Measurements from ENCODE around the gene SRRM3. TPM values are rescaled to one million over a fixed set of nuclear protein-coding genes. Genes with fewer than 3 reads are reported as not detected.
A peak's percentile ranks its signal among the peaks of the same experiment; 100 is the strongest.
"Not testable (repeated sequence)": the region's sequence is repeated elsewhere in the genome, so short reads cannot be mapped to it uniquely, and the experiment has no call there.

The SRRM3 gene
- total RNA-seq, result 1.3 and 3.3 TPM in 2 replicates

DNA sequence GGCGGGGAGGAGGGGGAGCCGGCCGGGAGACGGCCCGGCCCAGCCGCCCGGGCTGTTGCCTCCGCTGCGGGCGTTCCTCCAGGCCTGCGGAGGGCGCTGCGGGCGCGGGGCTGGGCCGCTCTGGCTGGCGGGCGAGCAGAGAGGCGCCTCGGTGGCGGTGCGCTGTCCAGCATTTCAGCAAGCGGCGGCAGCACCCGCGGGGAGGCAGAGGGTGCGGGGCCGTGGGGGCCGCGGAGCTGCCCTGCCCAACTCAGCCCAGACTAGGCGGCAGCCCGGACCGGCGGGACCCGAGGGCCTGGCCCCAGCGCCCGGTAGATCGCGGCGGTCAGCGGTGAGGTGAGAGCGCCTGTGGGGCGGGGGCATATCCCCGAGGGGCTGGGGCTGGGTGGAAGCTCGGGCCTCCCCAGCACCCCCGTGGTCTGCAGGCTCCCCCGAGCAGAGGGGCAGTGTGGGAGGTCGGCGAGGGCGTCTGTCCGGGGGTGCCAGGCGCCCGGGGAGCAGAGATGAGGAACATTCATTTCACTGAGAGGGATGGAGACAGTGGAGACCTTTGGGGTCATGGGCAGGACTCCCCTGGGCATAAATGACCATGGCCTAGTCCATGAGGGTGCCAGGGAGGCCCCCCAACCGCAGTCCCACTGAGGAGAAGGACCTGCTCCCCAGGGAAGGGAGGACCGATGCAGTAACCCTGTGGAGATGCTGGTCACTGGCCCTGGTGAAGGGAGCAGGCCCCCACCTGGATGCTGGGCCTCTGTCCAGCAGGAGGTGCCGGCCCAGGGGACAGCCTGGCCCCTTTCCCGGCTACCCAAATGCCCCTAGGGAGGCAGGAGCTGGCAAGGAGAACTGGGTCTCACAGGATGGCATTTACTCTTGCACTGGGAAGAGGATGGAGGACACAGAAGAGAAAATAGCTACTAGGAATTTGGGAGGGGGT is at the start of gene SRRM3:
TSS of gene SRRM3 (plus strand) at position 165 of the 934 bp plus-strand sequence. CDS start 33,171 bp downstream, outside the sequence.
- peak; percentile 45 to 77 for DNase-seq (ENCODE audit: low read depth in 2 of 2)

DNA sequence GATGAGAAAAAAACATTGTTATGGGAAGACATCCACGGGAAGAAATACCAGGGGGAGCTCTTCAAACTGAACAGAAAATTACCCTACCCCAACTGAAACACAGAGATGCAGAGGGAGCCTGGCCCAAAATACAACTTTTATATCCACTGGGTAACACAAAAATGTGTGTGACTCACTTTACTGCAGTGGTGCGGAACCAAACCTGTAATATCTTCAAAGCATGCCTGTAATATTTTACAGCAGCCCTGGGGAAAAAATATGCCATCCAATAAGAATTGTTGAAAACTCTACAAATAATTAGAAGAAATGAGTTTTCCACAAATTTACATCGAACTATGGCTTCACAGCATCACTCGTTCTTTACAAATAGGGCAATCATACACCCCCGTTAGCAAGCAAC is 49.8 kb upstream of the SRRM3 start:
- no peak for DNase-seq (ENCODE audit: low read depth in 2 of 2)

DNA sequence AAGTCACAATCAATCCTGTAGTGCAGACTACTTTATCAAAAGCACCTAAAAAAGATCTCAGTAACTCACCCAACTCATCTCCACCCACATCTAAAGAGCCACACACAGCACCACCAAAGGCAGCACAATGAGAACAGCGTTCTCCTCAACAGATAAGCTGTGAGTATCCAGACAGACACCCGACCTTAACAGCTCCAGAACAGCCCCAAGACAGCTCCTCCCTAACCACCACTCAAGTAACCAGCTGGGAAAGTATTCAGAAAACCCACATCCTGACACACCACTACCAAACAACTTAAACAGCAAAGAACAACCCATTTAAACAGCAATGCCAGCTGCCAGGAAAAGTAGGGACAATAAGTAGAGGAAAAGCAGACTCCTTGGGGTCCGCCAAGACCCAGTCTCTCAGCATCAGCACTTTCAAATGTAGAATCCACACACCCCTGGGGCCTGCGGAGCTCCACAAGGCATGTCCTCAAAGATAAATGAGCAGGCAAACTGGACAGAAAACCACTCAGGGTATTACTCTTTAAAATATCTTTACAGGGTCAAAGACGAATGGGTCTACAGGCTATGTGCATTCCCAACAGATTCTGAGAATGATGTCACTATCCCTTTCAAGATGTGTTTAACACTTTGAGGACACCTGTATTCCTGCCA is 48.0 kb upstream of the SRRM3 start:
- DNase-seq (ENCODE audit: low read depth in 2 of 2), result not testable (repeated sequence)

- DNase-seq (ENCODE audit: low read depth in 2 of 2), result no peak
Measured at GRCh38 chr7:76155938-76156337, 45.8 kb upstream of the SRRM3 start.

- DNase-seq (ENCODE audit: low read depth in 2 of 2), result not testable (repeated sequence)
Measured at GRCh38 chr7:76156992-76157685, 44.6 kb upstream of the SRRM3 start.

- not testable (repeated sequence) for DNase-seq (ENCODE audit: low read depth in 2 of 2)
Measured at GRCh38 chr7:76158416-76158815, 43.3 kb upstream of the SRRM3 start.

DNA sequence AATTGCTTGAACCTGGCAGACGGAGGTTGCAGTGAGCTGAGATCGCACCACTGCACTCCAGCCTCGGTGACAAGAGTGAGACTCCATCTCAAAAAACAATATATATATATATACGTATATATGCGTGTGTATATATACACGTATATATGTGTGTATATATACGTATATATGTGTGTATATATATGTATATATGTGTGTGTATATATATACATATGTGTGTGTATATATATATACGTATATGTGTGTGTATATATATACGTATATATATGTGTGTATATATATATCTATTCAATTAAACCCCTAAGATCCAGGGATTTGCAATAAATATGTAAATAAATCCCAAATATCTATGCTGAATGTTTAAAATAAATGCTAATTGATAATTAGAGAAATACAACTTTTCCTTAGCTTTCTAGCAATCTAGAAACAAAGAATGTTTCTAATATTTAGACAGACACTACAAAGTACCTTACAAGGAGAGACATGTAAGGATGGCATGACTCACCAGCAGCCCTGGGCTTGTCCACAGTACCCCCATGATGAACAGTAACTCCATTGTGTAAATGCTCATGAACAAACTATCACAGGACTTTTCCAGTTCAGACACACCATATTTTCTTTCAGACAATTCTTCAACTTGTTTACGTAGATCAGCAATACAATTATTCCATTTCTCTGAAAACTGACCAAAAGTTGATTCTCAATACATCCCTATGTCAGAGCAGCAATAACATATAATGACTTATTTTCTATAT is 39.1 kb upstream of the SRRM3 start:
- not testable (repeated sequence) for DNase-seq (ENCODE audit: low read depth in 2 of 2)

DNA sequence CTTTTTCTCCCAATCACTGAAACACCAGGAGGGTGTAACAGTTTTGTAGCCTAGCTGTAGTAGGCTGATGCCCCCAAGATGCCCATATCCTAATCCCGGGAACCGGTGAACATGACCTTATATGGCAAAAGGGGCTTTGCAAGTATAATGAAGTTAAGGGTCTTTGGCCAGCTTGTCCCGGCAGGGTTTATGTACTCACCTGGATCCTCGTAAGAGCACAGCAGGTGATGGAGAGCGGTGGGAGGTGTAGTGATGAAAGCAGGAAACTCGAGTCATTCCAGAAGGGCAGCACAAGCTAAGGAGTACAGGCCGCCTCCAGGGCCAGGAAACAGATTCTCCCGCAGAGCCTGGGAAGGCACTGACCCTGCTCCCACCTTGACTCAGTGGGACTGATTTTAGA is 37.9 kb upstream of the SRRM3 start:
- not testable (repeated sequence) for DNase-seq (ENCODE audit: low read depth in 2 of 2)

DNA sequence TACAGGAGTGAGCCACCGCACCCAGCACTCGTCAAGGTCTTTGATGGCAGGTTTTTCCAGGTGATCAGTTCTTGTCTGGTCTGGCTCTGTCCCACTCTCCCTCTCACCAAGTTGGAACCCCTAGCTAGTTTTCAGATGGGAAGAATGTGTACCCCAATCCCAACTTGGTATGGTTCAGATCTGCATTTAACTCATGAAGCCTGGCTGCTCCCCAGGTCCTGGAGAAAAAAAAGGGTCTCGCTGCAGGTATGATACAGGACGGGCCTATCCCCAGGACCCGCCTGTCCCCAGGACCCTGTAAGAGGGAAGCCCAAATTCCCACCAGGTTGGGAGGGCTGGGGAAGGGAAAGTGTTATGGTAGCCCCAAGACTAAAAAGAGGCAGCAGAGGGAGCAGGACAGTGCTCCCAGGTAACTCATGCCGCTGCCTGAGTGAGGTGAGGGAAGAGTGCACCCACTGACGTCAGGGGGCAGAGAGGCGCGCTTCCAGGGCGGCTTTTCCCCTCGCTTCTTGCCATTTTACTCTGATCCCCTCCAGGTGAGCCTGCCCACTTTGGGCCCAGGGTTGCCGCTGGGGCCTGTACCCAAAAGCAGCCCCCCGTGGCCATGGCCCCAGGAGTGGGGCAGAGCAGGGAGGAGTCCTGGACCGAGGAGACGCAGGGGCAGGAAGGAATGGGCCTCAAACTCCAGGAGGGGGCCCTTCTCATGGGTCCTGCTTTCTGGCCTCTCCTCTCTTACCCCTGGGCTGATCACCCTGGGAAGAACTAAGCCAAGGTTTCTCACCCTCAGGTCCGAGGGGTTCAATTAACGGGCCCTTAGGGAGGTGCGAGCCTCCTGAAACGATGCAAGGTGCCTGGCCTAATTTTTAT is 36.4 kb upstream of the SRRM3 start:
- no peak for DNase-seq (ENCODE audit: low read depth in 2 of 2)

DNA sequence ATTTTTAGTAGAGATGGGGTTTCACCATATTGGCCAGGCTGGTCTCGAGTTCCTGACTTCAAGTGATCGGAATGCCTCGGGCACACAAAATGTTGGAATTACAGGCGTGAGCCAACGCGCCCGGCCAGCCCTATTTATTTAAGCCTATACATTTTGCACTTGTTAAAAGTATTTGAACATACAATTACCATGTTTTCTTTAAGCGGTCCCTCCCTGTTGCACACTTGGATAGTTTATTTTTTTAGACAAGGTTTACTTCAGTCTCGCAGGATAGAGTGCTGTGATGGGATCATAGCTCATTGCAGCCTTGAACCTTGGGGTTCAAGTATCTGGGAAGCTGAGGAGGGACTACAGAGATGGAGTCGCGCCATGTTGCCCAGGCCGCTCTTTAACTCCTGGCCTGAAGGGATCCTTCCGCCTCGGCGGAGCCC is 35.7 kb upstream of the SRRM3 start:
- DNase-seq (ENCODE audit: low read depth in 2 of 2), result no peak

- DNase-seq (ENCODE audit: low read depth in 2 of 2), result peak; percentile 92 to 97
Measured at GRCh38 chr7:76166404-76167255, 35.1 kb upstream of the SRRM3 start.

DNA sequence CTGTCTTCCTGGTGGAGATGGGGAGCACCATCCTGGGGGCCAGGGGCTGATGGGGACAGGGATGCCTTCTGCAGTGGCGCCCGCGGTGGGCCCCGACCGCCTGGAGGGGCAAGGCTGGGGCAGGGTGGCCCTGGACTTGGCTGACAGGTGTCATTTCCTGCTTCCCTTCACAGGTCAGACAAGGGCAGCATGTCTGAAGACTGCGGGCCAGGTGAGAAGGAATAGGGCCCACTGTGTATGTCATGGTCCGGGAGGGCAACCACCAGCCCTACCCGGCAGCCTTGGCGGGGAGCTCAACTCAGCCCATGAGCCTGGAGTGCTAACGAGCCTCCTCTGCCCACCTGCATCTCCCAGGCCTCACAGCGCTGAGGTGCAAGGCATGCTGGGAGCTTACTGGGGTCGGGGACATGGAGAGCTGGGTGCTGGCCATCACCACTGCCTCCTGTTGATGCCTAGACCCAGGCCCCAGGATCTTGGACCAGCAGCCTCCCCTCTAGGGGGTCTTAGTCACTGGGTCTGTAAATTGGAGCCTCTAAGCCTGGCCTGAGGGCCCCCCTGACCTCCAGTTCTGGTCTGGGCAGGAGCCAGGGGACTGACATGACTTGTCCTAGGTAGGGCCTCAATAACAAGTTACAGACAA is 28.0 kb upstream of the SRRM3 start:
- no peak for DNase-seq (ENCODE audit: low read depth in 2 of 2)

GRCh38 chr7:76176951-76177350 is 24.7 kb upstream of the SRRM3 start:
- not testable (repeated sequence) for DNase-seq (ENCODE audit: low read depth in 2 of 2)

DNA sequence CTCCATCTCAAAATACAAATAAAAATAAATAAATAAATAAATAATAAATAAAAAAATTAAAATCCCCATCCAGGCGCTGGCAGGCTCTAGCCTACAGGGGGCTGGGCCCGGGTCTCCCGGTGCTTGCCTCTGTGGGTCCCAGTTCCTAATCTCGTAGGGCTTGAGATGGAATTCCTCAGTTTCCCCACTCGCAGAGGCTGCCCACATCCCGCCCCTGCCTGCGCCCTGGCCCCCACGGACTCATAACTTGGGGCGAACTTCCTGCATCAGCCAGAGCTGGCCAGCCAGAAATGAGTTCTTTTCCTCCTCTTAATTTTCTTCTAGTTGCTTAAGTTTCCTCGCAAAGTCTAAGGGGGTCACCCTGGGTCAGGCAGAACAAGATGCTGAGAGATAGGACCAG is 22.0 kb upstream of the SRRM3 start:
- no peak for DNase-seq (ENCODE audit: low read depth in 2 of 2)

DNA sequence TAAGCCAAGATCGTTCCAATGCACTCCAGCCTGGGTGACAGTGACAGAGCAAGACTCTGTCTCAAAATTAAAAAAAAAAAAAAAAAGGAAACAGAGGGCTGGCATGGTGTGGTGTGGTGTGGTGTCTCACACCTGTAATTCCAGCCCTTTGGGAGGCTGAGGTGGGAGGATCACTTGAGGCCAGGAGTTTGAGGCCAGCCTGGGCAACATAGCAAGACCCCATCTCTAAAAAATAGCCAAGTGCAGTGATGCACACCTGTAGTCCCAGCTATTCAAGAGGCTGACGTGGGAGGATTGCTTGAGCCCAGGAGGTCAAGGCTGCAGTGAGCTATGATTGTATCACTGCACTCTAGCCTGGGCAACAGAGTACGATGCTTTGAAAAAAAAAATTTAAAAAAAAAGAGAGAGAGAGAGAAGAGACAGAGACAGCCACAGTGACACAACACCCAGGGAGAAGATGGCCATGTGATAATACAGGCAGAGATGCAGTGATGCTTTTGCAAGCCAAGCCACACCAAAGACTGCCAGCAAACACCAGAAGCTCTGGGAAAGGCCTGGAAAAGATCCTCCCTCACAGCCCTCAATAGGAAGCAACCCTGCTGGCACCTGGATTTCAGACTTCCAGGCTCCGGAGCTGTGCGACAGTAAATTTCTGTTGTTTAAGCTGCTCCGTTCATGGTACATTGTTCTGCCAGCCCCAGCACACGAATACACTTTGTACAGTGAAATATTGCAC is 19.3 kb upstream of the SRRM3 start:
- DNase-seq (ENCODE audit: low read depth in 2 of 2), result no peak

DNA sequence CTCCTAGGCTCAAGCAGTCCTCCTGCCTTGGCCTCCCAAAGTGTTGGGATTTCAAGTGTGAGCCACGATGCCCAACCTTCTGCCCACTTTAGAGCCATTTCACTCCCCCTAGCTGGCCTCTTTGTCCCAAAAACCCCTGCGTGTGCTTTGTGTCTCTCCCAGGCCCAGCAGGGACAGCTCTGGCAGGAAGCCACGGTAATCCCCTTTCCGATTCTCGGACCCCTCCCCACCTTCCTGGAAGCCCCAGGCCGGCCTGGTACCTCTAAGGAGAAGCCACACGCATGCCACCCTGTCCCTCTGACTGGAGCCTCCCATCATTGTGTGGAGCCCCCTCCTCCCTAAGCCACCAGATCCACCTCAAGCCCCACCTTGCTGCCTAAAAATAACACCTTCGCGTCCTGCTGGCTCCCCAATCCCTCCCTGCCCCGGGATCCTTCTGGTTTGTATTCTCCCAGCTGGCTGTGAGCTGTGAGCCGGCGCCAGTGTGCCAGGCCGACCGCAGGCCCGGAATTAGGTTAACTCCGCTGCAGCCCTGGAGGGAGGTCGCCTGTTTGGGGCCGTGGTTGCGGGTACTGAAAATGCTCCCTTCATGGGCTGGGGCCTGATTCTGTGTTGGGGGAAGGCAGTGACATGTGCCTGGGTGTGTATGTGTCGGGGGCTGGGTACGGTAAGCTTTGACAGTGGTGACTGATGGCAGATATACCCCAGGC is 16.4 kb upstream of the SRRM3 start:
- DNase-seq (ENCODE audit: low read depth in 2 of 2), result no peak

DNA sequence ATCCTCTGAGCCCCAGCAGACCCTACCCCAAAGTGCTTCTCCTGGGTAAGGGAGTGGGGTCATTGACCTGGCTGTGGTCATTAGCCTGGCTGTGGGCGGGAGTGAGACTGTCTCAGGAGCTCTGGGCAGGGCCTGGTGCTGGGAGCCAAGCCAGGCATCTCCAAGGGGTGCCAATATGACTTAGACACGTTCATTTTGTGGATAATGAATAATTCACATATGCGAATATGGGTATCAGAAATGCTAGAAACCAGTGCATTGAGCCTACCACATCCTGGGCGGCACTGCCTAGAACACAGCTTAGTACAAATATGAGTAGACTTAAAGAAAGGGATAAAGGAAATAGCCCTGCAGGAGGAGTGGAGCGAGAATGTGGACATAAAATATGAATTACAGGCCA is 14.4 kb upstream of the SRRM3 start:
- no peak for DNase-seq (ENCODE audit: low read depth in 2 of 2)

DNA sequence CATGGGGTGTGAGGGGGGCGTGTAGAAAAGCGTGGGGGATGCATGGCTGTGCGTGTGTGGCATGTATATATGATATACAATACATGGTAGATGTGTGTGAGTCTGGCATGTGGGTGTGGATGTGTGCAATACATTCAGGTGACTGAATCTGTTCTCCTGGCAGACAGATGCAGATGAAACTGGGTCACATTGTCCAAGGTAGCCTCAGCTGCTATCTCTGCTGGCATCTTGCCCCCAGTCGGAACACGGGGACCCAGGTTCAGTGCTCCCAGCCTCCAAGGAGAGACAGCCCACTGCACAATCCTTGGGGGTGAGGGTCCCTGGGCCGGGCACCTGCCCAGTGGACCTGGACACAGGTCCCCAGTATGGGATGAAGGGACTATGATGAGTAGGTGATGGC is 12.4 kb upstream of the SRRM3 start:
- no peak for DNase-seq (ENCODE audit: low read depth in 2 of 2)

Measured in dermis microvascular lymphatic vessel endothelial cell (primary cell).